CD4-positive, alpha-beta T cell (primary cell): ENCODE data around the gene TMEM132A. TPM values are rescaled to one million over a fixed set of nuclear protein-coding genes. Genes with fewer than 3 reads are reported as not detected.

Experiments used
- ATAC-seq: fragments of 200-7000 bp; cut with Tn5 transposase; one replicate; pipeline ENCODE4 v1.10.0; 2022; ENCODE audit warnings: mild to moderate bottlenecking; ENCODE audit not compliant: poor library complexity
- CTCF ChIA-PET: fragments of 350-600 bp; sonication (Branson Sonifier 250); formaldehyde crosslinking; loops from one replicate; lab custom pipeline; 2021; ENCODE audit warnings: antibody characterized with exemption, inconsistent platforms; lab: Charles Lee
- POLR2A ChIA-PET: fragments of 350-600 bp; sonication (Branson Sonifier 250); formaldehyde crosslinking; loops from one replicate; lab custom pipeline; 2021; ENCODE audit warnings: antibody characterized with exemption, inconsistent platforms; lab: Charles Lee
- DNase-seq, 14 experiments: peaks; one replicate each; pipeline ENCODE4 v3.0.0-alpha.2; 2013 to 2020; ENCODE audit warnings: mixed read lengths in 2 of 14
- H3K27ac ChIP-seq, 2 donors: one replicate each; pipeline versions ENCODE4 v1.5.1 to v1.7.0; 2013; ENCODE audit warnings: low read length in 2 of 2, low read depth in 1 of 2, mild to moderate bottlenecking in 1 of 2
- H3K27me3 ChIP-seq, 2 experiments: 1 replicate in 1 of 2; 2 replicates in 1 of 2; pipeline versions ENCODE4 v1.6.1 to v1.7.0; 2013; ENCODE audit warnings: low read length in 2 of 2, control low read depth in 1 of 2, mild to moderate bottlenecking in 1 of 2, moderate library complexity in 1 of 2; ENCODE audit not compliant: insufficient read depth in 2 of 2, control insufficient read depth in 1 of 2
- H3K36me3 ChIP-seq: one replicate; pipeline ENCODE4 v1.6.1; 2013; ENCODE audit warnings: low read length, control low read depth; ENCODE audit not compliant: insufficient read depth
- H3K4me1 ChIP-seq: one replicate; pipeline ENCODE4 v1.6.1; 2013; ENCODE audit warnings: low read length, control low read depth; ENCODE audit not compliant: insufficient read depth
- H3K4me3 ChIP-seq: one replicate; pipeline ENCODE4 v1.5.1; 2013; ENCODE audit warnings: mild to moderate bottlenecking, low read length, moderate library complexity
- H3K9me3 ChIP-seq, 2 experiments: 1 replicate in 1 of 2; 2 replicates in 1 of 2; pipeline versions ENCODE4 v1.6.1 to v1.7.0; 2013; ENCODE audit warnings: low read length in 2 of 2, mild to moderate bottlenecking in 2 of 2, control low read depth in 1 of 2, moderate library complexity in 1 of 2; ENCODE audit not compliant: control insufficient read depth in 1 of 2, insufficient read depth in 1 of 2
- H3K27ac Mint-ChIP-seq: one replicate; pipeline ENCODE4 v1.8.0; 2020; ENCODE audit warnings: mixed read lengths
- H3K27me3 Mint-ChIP-seq: one replicate; pipeline ENCODE4 v1.8.0; 2021; ENCODE audit warnings: mixed read lengths
- H3K36me3 Mint-ChIP-seq: one replicate; pipeline ENCODE4 v1.8.0; 2021; ENCODE audit warnings: low read depth, mixed read lengths
- H3K4me1 Mint-ChIP-seq: one replicate; pipeline ENCODE4 v1.8.0; 2021; ENCODE audit warnings: low read depth, mixed read lengths
- H3K4me3 Mint-ChIP-seq: one replicate; pipeline ENCODE4 v1.8.0; 2020; ENCODE audit warnings: mild to moderate bottlenecking, mixed read lengths
- H3K9me3 Mint-ChIP-seq: one replicate; pipeline ENCODE4 v1.8.0; 2020; ENCODE audit warnings: mixed read lengths
- intact Hi-C, 2 experiments: fragments of 100-400 bp; cut with DNase I in 1 of 2; cut with micrococcal nuclease in 1 of 2; formaldehyde crosslinking; loops; one replicate each; pipeline versions ENCODE4 v1.15.1 to v1.9.0; 2023 to 2025; cut with DNase I, micrococcal nuclease
- total RNA-seq, 174 experiments: library from RNA in 2 of 174; stranded (reverse) in 2 of 174; gene quantifications; one replicate each; pipeline ENCODE4 v1.2.3 and lab custom pipeline; 2021 to 2026
- TF ChIP-seq, protein P1 (sequence below): fragments of 200-600 bp; IDR thresholded peaks from one replicate; pipeline ENCODE4 v1.8.0; 2022; ENCODE audit warnings: antibody characterized with exemption, mild to moderate bottlenecking

TMEM132A gene
- total RNA-seq, 2 experiments from 2014 or later, result not detected

DNA sequence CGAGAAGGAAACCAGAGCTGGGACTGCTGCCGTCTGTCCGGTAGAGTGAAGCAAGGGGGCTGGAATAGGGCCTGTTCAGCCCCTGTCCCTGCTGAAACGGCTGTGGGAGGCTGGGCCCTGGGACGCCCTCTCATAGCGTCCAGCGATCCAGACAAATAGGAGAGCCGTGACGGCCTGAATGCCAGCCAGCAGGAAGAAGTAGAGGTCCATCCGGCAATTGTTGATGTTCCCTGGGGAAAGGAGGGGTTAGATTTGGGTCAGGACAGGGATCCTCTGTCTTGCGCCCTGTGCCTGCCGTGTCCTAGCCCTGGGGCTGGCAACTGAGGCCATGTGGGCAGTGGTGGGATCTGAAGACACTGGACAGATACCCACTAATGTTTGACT, 12.9 kb downstream of the TMEM132A start:
- Histone ChIP-seq H3K27me3 (no peaks in the 10 kb centered on the region), H3K4me1 (no peaks in the 10 kb centered on the region), H3K4me3 (no peak overlapping the region), H3K27ac (no peak overlapping the region), H3K36me3 (no peaks in the 10 kb centered on the region), H3K9me3 (no peaks in the 10 kb centered on the region)
- DNase-seq (no peak), ATAC-seq (no peak)
- Mint-ChIP-seq H3K27me3 (no peaks in the 10 kb centered on the region), H3K36me3 (peaks cover 6% of the 10 kb centered on the region), H3K9me3 (no peaks in the 10 kb centered on the region), H3K4me3 (no peak overlapping the region), H3K27ac (no peak overlapping the region), H3K4me1 (no peaks in the 10 kb centered on the region)
- intact Hi-C loops, result no loop called here
- ChIA-PET POLR2A (no interaction called here), CTCF (no interaction called here)
- TF ChIP-seq, protein P1, sequence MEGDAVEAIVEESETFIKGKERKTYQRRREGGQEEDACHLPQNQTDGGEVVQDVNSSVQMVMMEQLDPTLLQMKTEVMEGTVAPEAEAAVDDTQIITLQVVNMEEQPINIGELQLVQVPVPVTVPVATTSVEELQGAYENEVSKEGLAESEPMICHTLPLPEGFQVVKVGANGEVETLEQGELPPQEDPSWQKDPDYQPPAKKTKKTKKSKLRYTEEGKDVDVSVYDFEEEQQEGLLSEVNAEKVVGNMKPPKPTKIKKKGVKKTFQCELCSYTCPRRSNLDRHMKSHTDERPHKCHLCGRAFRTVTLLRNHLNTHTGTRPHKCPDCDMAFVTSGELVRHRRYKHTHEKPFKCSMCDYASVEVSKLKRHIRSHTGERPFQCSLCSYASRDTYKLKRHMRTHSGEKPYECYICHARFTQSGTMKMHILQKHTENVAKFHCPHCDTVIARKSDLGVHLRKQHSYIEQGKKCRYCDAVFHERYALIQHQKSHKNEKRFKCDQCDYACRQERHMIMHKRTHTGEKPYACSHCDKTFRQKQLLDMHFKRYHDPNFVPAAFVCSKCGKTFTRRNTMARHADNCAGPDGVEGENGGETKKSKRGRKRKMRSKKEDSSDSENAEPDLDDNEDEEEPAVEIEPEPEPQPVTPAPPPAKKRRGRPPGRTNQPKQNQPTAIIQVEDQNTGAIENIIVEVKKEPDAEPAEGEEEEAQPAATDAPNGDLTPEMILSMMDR, result no peak

DNA sequence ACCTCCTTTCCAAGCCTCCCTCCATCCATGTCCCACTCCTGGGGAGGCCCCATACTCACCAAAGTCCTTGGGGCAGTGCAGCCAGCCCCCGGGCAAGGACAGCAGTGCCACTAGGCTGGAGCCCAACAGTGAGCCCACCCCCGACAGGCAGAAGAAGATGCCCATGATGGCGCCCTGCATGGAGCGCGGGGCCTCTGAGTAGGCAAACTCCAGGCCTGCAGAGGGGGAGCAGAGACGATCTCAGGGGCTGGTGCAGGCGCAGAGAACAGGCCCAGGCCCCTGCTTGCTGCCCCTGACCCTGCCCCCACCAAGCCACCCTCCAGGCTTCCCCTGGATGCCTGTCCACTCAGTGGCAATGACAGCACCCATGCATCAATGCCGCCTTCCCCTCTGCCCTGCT, 13.6 kb downstream of the TMEM132A start:
- POLR2A ChIA-PET, result no interaction called here
- peaks cover 6% of the 10 kb centered on the region for H3K36me3 Mint-ChIP-seq
- Histone ChIP-seq H3K9me3 (no peaks in the 10 kb centered on the region), H3K4me1 (no peaks in the 10 kb centered on the region), H3K36me3 (no peaks in the 10 kb centered on the region), H3K27ac (no peak overlapping the region), H3K27me3 (no peaks in the 10 kb centered on the region), H3K4me3 (no peak overlapping the region)
- CTCF ChIA-PET, result no interaction called here
- no peak overlapping the region for H3K4me3 Mint-ChIP-seq
- H3K4me1 Mint-ChIP-seq, result no peaks in the 10 kb centered on the region
- ATAC-seq (no peak), DNase-seq (no peak)
- H3K27me3 Mint-ChIP-seq, result no peaks in the 10 kb centered on the region
- no peak overlapping the region for H3K27ac Mint-ChIP-seq
- H3K9me3 Mint-ChIP-seq, result no peaks in the 10 kb centered on the region
- TF ChIP-seq, protein P1, result no peak
- intact Hi-C loops, result no loop called here

- Histone ChIP-seq H3K4me3 (no peak overlapping the region), H3K36me3 (no peaks in the 10 kb centered on the region), H3K27me3 (no peaks in the 10 kb centered on the region), H3K9me3 (no peaks in the 10 kb centered on the region), H3K27ac (no peak overlapping the region), H3K4me1 (no peaks in the 10 kb centered on the region)
- Mint-ChIP-seq H3K27me3 (no peaks in the 10 kb centered on the region), H3K4me3 (no peak overlapping the region), H3K36me3 (peaks cover 6% of the 10 kb centered on the region), H3K27ac (no peak overlapping the region), H3K4me1 (no peaks in the 10 kb centered on the region), H3K9me3 (no peaks in the 10 kb centered on the region)
- ChIA-PET CTCF (no interaction called here), POLR2A (no interaction called here)
- no peak for DNase-seq
- intact Hi-C loops, result no loop called here
- no peak for ATAC-seq
- TF ChIP-seq, protein P1, result no peak
Observed at GRCh38 chr11:60938500-60938899, 14.2 kb downstream of the TMEM132A start.
